HG03469 (cell line): Measurements from ENCODE around the gene LRWD1.
"Not testable (repeated sequence)": the region's sequence is repeated elsewhere in the genome, so short reads cannot be mapped to it uniquely, and the experiment has no call there.

Experiments used
- ATAC-seq: cut with Tn5 transposase; IDR thresholded peaks from one replicate; pipeline ENCODE4 v1.9.1; 2021; ENCODE audit warnings: mild to moderate bottlenecking, moderate library complexity, moderate number of reproducible peaks; ENCODE audit not compliant: unreplicated experiment

Gene LRWD1

GRCh38 chr7:102493220-102493935 is 28.6 kb downstream of the LRWD1 start:
- ATAC-seq = not testable (repeated sequence)

GRCh38 chr7:102494026-102494425 is 29.2 kb downstream of the LRWD1 start:
- ATAC-seq = not testable (repeated sequence)

- peak; percentile 69 for ATAC-seq
These were observed 29.8 kb downstream of the LRWD1 start for GRCh38 chr7:102494473-102495149.

GRCh38 chr7:102496861-102497260 is 32.1 kb downstream of the LRWD1 start:
- not testable (repeated sequence) for ATAC-seq

- ATAC-seq = not testable (repeated sequence)
These were observed 32.5 kb downstream of the LRWD1 start for GRCh38 chr7:102497308-102497707.

- not testable (repeated sequence) for ATAC-seq
These were observed 33.5 kb downstream of the LRWD1 start for GRCh38 chr7:102498321-102498720.

- not testable (repeated sequence) for ATAC-seq
These were observed 38.4 kb downstream of the LRWD1 start for GRCh38 chr7:102503141-102503540.

GRCh38 chr7:102505298-102506185 is 40.8 kb downstream of the LRWD1 start:
- ATAC-seq = not testable (repeated sequence)

- ATAC-seq = not testable (repeated sequence)
These were observed 42.8 kb downstream of the LRWD1 start for GRCh38 chr7:102507410-102508088.

- ATAC-seq = not testable (repeated sequence)
These were observed 45.8 kb downstream of the LRWD1 start for GRCh38 chr7:102510575-102510974.

GRCh38 chr7:102511860-102512522 is 47.2 kb downstream of the LRWD1 start:
- peak; percentile 25 for ATAC-seq

- not testable (repeated sequence) for ATAC-seq
These were observed 47.9 kb downstream of the LRWD1 start for GRCh38 chr7:102512642-102513221.

- ATAC-seq = peak; percentile 56
These were observed 50.3 kb downstream of the LRWD1 start for GRCh38 chr7:102514881-102515721.

GRCh38 chr7:102515889-102516288 is 51.1 kb downstream of the LRWD1 start:
- ATAC-seq = not testable (repeated sequence)

GRCh38 chr7:102516951-102517350 is 52.2 kb downstream of the LRWD1 start:
- not testable (repeated sequence) for ATAC-seq

GRCh38 chr7:102517550-102518147 is 52.9 kb downstream of the LRWD1 start, which contains the start of gene RASA4B:
RASA4B (minus strand) TSS chr7:102517777; CDS start chr7:102517710, 67 bp downstream.
- peak; percentile 49 for ATAC-seq

GRCh38 chr7:102520797-102521196 is 56.0 kb downstream of the LRWD1 start:
- not testable (repeated sequence) for ATAC-seq
